Forelimb muscle (tissue), 1 donor: ENCODE measurements around the gene CALML6. TPM values are rescaled to one million over a fixed set of nuclear protein-coding genes. Genes with fewer than 3 reads are reported as not detected.

Experiments
- DNase-seq: peaks from one replicate; pipeline ENCODE4 v3.0.0-alpha.2; 2013; ENCODE audit warnings: low read depth
- polyA plus RNA-seq: library from polyadenylated mRNA; unstranded; fragments of 120-200 nt; gene quantifications from one replicate; pipeline ENCODE4 v1.2.1, GENCODE V29; 2013; ENCODE audit not compliant: insufficient read length

Gene CALML6
- polyA plus RNA-seq, 1 donor, result 281 TPM

DNA sequence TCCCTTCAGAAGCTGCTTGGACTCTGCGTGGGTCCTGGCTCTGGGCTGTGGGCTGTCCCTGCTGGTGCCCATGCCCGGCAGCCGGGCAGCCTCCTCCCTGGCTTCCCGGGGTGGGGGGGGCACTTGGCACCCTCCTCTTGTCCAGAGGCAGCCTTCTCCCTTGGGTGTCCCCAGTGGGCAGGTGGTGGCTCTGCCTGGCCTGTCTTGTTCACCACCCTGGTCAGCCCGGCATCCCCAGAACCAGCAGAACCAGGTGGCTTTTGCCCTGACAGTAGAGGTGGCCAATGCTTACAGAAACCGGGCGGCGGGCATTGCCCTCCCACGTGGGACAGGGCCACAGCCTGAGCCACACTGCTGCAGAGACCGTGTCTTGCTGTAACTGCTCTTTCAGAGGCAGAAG, 50.5 kb downstream of the CALML6 start:
- no peak for DNase-seq

DNA sequence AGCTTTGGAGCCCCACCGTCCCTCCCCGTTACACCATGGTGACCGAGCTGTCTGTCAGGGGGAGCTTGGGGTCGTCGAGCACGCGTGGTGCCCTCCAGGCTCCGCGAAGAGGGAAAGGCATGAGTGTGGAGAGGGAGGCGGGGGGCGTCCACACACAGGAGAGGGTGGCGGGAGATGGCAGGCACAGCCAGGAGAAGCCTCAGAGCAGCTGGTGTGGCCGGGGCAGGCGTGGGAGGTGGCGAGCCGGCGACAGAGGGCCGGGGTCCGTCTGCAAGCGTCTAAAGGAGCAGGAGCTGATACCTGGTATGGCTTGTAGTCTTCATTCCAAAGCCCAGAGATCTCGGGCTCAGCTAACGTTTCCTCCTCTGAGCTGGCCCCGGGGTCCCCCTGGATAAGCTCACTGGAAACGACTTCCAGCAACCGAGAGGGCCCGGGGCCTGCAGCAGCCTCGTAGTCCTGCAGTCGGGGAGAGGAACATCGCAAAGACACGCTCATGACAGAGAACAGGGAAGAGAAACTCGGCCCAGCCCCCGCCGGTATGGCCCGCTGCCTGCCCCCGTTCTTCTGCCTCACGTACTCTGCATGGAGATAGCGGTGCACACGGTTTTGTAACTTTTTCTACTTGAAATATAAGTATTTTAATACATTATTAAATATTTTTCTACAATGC, 51.1 kb downstream of the CALML6 start:
- DNase-seq, result no peak

Other genes with a start within 250 kb of the CALML6 start
- gene SLC35E2B, start 222.5 kb upstream of the CALML6 start, polyA plus RNA-seq, result 47.2 TPM
- gene CDK11A, start 190.9 kb upstream of the CALML6 start, polyA plus RNA-seq, result 23.9 TPM
- gene NADK, start 136.8 kb upstream of the CALML6 start, polyA plus RNA-seq, result 29.7 TPM
- 157 TPM for gene GNB1, start 24.2 kb upstream of the CALML6 start, polyA plus RNA-seq
- gene TMEM52, start 4.0 kb downstream of the CALML6 start, polyA plus RNA-seq, result 91.6 TPM
- 0.24 TPM for gene CFAP74, start 88.5 kb downstream of the CALML6 start, polyA plus RNA-seq
- 1.0 TPM for gene GABRD, start 104.1 kb downstream of the CALML6 start, polyA plus RNA-seq
- gene PRKCZ, start 135.2 kb downstream of the CALML6 start, polyA plus RNA-seq, result 7.6 TPM